HG03060 (cell line): ENCODE measurements around the gene AHI1.
"Not testable (repeated sequence)": the region's sequence is repeated elsewhere in the genome, so short reads cannot be mapped to it uniquely, and the experiment has no call there.

Experiments
- ATAC-seq: cut with Tn5 transposase; IDR thresholded peaks from one replicate; pipeline ENCODE4 v1.9.1; 2021; ENCODE audit warnings: low read depth, moderate number of reproducible peaks; ENCODE audit not compliant: unreplicated experiment

AHI1 gene

DNA sequence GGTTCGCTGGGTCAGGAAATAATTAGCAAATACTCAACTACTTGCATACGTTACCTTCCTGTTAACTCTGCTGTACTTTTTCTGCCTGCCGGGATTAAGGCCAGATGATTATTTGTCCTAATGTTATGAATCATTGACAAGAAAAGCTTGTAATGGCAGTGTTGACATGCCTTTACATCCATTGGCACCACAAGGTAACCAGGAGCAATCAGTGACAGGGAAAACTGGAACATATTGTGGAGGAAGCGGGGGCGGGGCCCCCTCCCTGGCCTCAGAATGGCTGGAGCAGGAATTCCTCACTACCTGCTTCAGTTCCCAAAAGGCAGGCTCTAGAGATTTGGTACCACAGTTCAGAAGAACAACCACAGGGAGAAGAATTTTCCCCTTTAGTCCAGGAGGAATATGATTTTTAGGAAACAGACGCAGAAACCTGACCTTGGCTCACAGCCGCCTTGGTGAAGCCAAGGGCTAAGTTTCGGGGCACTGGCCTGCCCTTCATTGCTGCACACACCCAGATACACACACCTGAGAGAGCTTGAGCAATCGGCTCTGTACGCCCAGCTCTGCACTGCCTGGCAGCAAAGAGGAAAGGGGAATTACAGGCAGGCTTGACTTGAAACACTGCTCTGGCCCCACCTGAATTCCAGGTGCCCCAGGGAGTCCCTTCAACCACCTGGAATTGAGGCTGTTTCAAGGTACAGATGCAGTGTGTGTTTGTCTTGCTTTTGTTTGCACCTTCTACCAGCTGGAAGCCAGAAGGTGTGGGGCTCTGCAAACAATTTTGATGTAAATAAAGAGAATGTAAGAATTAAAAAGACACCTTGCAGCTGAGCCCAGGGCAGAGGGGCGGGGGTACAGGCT is 226.6 kb downstream of the AHI1 start:
- ATAC-seq: no peak

DNA sequence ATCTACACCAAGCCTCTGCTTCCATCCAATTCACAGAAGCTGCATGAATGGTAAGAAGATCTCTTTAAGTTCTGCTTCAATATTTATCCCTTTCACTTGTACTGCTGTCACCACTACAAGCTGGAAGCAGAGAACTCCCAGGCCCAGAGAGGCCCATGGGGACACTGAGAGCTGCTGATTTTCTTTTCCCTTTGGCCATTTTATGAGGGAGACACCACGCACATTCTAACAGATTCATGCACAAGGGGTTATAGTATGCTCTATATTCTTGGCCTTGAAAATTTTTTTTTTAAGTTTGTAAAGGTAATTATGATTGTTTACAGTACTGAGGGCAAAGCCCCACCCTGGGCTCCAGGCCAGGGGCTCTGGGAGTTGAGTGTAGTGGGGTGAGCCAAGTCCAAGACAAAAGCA is 228.1 kb downstream of the AHI1 start:
- no peak for ATAC-seq

DNA sequence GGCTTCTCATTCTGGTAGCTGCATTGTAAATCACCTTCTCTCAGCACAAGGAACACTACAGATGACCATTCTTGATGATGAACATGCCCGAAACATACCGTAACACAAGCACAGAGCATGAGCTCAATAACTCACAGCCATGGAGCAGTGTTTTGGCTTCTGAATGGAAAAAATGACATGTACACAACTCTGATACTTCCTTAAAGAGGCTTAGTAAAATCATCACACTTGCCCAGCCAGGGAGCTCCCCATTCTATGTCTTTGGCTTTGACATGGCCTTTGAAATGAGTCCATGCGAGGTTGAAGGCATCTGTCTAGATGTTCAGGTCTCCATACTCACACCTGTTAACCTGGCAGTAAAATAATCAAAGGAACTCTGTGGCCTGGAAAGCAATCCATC is 228.8 kb downstream of the AHI1 start:
- no peak for ATAC-seq

GRCh38 chr6:135268263-135268662 is 229.3 kb downstream of the AHI1 start:
- ATAC-seq: no peak

- ATAC-seq: no peak
These were observed 230.5 kb downstream of the AHI1 start for GRCh38 chr6:135267085-135267484.

DNA sequence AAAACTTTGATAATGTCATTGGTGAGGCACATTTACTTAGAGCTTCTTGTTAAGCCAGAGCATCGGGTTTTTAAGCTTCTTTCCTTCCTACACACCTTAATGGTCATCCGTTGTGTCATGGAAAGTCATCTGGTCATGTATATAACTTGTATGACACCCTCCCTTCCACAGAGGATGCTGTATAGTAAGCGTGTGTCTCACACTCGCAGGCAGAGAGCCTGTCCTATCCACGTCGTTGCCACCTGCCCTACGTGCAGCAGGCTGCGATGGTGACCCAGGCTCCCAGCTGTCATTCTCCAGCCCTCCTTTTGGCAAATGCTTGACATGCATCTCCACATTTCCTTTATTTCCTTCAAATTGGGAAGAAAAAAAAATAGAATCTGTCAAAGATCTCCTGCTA is 230.9 kb downstream of the AHI1 start:
- ATAC-seq: no peak

DNA sequence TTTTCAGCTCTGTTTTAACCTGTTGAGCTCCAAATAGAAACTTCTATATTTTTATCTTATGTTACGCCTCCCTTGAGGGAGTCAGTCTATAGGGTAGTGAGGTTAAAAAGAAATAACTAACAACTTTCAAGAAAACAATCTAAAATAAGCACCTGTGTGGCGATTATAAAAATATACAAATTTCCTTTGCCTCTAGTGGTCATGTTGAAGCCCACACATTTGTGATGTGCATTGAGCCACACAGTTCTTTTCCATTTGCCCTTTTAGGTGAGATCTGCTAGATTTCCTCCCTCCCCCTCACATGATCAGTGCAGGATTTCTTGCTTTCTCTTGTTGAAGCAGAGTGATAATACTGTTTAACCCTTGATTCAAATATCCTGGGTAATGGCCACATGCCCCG is 232.3 kb downstream of the AHI1 start:
- no peak for ATAC-seq

GRCh38 chr6:135261872-135262725 is 235.4 kb downstream of the AHI1 start:
- ATAC-seq: no peak

GRCh38 chr6:135260612-135261011 is 236.9 kb downstream of the AHI1 start:
- ATAC-seq: no peak

- ATAC-seq: no peak
These were observed 238.6 kb downstream of the AHI1 start for GRCh38 chr6:135258970-135259369.

DNA sequence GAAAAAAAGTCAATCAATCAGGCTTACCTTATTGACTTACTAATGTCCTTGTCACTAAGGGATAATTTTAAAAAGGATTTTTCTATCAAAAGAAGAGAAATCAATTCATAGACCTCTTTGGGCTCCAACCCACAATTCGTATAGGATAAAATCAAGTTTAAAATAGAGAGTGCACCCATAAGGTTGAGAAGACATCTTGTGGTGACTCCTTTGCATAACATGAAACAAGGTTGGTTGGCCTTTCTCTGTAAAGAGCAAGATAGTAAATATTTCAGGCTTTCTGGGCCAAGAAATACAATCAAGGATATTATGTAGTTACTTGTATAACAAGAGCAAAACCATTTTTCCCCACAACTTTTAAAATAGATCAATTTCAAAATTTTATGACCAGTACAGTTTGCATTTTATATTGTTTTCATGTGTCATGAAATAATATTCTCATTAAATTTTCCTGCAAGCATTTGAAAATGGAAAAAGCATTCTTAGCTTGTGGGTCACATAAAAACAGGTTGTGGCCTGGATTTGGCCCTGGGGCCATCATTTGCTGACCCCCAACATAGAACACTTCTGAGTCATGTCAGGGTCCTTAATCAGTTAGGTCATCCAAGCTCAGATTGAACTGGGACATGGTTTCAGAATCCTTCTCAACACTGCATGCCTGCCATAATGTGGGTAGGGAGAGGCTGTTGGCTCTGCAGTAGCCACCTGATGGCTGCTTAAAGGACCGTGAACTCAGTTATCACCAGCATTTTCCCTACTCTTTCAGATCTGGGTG is 239.7 kb downstream of the AHI1 start:
- ATAC-seq: no peak

DNA sequence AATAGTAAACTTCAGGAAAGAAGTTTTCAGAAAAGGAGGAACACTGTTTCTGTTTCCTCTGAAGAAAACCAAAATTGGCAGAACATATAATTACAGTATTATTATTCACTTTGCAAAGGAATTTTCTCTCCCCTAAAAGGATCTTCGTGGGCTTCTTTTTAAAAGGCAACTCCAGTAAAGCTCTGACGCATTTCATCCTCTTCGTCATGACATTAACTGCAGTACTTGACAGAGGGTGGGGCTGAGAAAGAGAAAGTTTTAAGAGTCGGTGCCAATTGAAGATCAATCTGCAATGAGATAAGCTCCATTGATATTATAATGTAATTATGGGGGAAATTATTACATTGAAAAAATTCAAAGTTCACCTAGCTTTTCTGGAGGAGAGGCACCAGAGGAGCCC is 240.7 kb downstream of the AHI1 start:
- ATAC-seq: no peak

GRCh38 chr6:135254471-135254870 is 243.1 kb downstream of the AHI1 start:
- ATAC-seq: no peak

DNA sequence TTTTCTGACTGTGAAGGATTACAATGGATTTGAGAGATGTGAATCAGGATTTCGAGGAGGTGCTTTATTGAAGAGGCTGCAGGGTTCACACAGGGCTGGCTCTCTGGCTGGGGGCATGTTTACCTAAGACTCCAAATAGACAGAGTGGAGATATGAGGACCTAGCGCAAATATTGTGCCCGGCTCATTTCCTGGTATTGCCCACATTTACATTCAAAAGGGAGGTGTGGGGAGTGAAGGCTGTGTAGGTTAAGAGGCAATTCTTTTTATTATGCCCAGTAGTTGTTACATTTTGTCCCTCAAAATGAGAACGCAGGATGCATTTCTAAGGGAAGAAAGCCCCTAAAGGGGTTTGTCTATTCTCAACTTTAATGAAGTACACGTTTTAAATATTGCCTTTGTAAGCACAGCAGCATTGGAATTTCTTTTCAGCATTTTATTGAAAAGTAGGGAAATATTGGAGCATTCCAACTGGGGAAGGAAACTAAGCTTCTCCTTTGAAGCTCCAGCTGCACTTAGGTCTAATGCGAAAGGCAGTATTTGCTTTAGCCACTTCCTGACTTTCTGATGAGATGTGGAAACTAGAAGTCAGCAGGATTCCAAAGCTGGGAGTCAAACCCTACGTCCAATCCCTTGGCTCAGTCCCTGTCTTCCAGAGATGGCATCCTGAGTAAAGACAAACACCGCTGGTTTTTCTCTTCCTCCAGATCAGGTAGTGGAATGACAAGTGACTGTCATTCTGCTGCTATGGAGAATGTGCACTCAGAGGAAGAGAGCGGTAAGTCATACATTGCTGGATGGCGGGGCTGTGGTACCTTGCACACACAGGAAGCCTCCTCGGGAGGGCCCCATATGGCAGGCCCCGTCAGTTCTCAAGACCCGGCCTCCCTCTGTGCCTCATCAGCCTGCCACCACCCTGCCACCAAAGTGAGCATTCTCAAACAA is 245.8 kb downstream of the AHI1 start:
- no peak for ATAC-seq

DNA sequence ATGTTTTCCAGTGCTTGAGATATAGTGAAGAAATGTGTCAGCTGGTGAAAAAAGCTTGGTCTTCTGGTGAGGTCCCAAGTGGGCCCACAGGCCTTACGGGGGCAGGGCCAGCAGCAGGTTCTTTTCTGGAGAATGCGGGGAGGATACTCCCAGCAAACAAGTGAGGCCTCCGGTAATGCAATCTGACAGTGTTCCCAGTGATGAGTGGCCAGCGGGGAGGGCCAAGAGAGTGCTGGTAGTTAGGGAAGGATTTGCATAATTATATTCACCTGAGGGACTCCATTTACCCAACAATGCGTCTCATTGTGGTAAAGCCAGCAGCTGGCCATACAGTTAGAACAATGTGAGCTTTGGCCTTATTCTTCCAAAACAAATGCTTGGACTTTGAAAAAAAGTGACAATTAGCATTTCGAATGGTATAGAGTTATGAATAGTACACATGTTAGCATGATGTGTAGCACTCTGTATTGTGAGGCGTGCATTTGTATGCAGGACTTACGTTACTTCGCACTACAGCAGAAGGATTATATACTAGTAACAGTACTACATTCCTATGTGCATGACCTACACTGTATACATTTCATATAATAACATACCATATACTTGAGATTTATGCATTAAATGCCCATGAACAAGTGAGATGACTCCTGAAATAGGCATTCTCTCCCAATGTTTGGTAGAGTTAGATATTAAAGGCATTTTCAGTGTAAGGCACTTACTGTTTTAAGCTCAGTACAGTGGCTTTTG is 246.6 kb downstream of the AHI1 start:
- no peak for ATAC-seq

DNA sequence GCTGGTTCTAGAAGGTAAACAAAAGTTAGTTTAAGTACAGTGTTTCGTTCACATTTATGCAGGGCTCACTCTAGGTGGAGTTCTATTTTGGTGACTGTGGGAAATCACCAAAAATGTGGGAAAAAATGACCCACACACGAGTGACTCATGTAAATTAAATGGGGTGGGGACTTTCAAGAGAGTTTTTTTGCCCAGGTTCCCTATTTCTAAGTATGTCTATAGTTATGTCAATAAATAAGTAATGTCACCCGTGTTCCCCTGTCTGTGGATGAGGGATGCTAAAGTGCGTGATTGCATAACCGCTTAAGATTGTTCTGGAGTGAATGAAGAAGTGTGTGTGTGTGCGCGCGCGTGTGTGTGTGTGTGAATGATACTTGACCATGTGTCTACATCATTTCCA is 247.3 kb downstream of the AHI1 start:
- ATAC-seq: no peak

- not testable (repeated sequence) for ATAC-seq
These were observed 251.0 kb downstream of the AHI1 start for GRCh38 chr6:135246412-135247012.

- no peak for ATAC-seq
These were observed 252.7 kb downstream of the AHI1 start for GRCh38 chr6:135244805-135245204.
